H9 (cell line): ENCODE results near the gene TIGD6. TPM values are rescaled to one million over a fixed set of nuclear protein-coding genes. Genes with fewer than 3 reads are reported as not detected.

Experiments
- DNase-seq: peaks from one replicate; pipeline ENCODE4 v3.0.0-alpha.2; 2017
- H2AFZ ChIP-seq: one replicate; pipeline ENCODE4 v1.6.1; 2013; ENCODE audit warnings: mild to moderate bottlenecking, low read length, control low read depth, moderate library complexity
- H2AK5ac ChIP-seq: 2 replicates; pipeline ENCODE4 v1.6.1; 2013; ENCODE audit warnings: low read length, control low read depth, mixed read lengths; ENCODE audit not compliant: insufficient read length
- H2BK120ac ChIP-seq: one replicate; pipeline ENCODE4 v1.6.1; 2013; ENCODE audit warnings: low read depth, mild to moderate bottlenecking, low read length, control low read depth, inconsistent platforms; ENCODE audit not compliant: poor library complexity, severe bottlenecking
- H2BK12ac ChIP-seq: 2 replicates; pipeline ENCODE4 v1.6.1; 2013; ENCODE audit warnings: low read length, control low read depth, mixed read lengths, low read depth; ENCODE audit not compliant: insufficient read length
- H2BK15ac ChIP-seq: 2 replicates; pipeline ENCODE4 v1.6.1; 2013; ENCODE audit warnings: low read depth, low read length, control low read depth
- H2BK20ac ChIP-seq: one replicate; pipeline ENCODE4 v1.6.1; 2013; ENCODE audit warnings: low read depth, mild to moderate bottlenecking, low read length, control low read depth, inconsistent platforms; ENCODE audit not compliant: poor library complexity, severe bottlenecking
- H2BK5ac ChIP-seq: 2 replicates; pipeline ENCODE4 v1.6.1; 2013; ENCODE audit warnings: low read length, control low read depth, mixed read lengths; ENCODE audit not compliant: insufficient read length
- H3K14ac ChIP-seq: 2 replicates; pipeline ENCODE4 v1.6.1; 2013; ENCODE audit warnings: low read length, control low read depth; ENCODE audit not compliant: insufficient read depth
- H3K18ac ChIP-seq: 2 replicates; pipeline ENCODE4 v1.6.1; 2013; ENCODE audit warnings: low read depth, mild to moderate bottlenecking, mixed read lengths, low read length, control low read depth; ENCODE audit not compliant: insufficient read length
- H3K23ac ChIP-seq: 2 replicates; pipeline ENCODE4 v1.6.1; 2013; ENCODE audit warnings: low read length, control low read depth, mixed read lengths, low read depth; ENCODE audit not compliant: insufficient read length
- H3K23me2 ChIP-seq: 2 replicates; pipeline ENCODE4 v1.6.1; 2013; ENCODE audit warnings: low read depth, mild to moderate bottlenecking, mixed read lengths, low read length, control low read depth; ENCODE audit not compliant: insufficient read length, poor library complexity, severe bottlenecking
- H3K27ac ChIP-seq: 2 replicates; pipeline ENCODE4 v1.5.1; 2013; ENCODE audit warnings: low read length, control low read depth, mixed read lengths, low read depth; ENCODE audit not compliant: insufficient read length
- H3K27me3 ChIP-seq: 2 replicates; pipeline ENCODE4 v1.6.1; 2013; ENCODE audit warnings: low read length, control low read depth, inconsistent platforms; ENCODE audit not compliant: insufficient read depth
- H3K4ac ChIP-seq: 2 replicates; pipeline ENCODE4 v1.6.1; 2013; ENCODE audit warnings: low read depth, mild to moderate bottlenecking, control low read depth, inconsistent platforms, low read length, moderate library complexity
- H3K4me1 ChIP-seq: 2 replicates; pipeline ENCODE4 v1.6.1; 2013; ENCODE audit warnings: low read length, control low read depth, inconsistent platforms; ENCODE audit not compliant: insufficient read depth
- H3K4me2 ChIP-seq: 2 replicates; pipeline ENCODE4 v1.6.1; 2013; ENCODE audit warnings: low read length, control low read depth, mixed read lengths; ENCODE audit not compliant: insufficient read length, insufficient read depth
- H3K56ac ChIP-seq: 2 replicates; pipeline ENCODE4 v1.6.1; 2013; ENCODE audit warnings: low read depth, mild to moderate bottlenecking, mixed read lengths, low read length, control low read depth; ENCODE audit not compliant: insufficient read length
- H3K79me1 ChIP-seq: 2 replicates; pipeline ENCODE4 v1.6.1; 2013; ENCODE audit warnings: low read depth, mild to moderate bottlenecking, moderate library complexity, low read length, control low read depth, inconsistent platforms; ENCODE audit not compliant: insufficient read depth, poor library complexity, severe bottlenecking
- H3K79me2 ChIP-seq: 2 replicates; pipeline ENCODE4 v1.6.1; 2013; ENCODE audit warnings: low read length, control low read depth, inconsistent platforms; ENCODE audit not compliant: insufficient read depth
- H3K9ac ChIP-seq: 2 replicates; pipeline ENCODE4 v1.6.1; 2013; ENCODE audit warnings: low read length, control low read depth, mixed read lengths; ENCODE audit not compliant: insufficient read length; ENCODE audit errors: extremely low read depth
- H3K9me3 ChIP-seq: one replicate; pipeline ENCODE4 v1.6.1; 2013; ENCODE audit warnings: low read depth, low read length, inconsistent platforms; ENCODE audit not compliant: control insufficient read depth
- H3T11ph ChIP-seq: one replicate; pipeline ENCODE4 v1.6.1; 2013; ENCODE audit warnings: mild to moderate bottlenecking, low read length, control low read depth, inconsistent platforms
- H4K20me1 ChIP-seq: one replicate; pipeline ENCODE4 v1.6.1; 2013; ENCODE audit not compliant: control insufficient read depth, insufficient read length, insufficient read depth
- H4K5ac ChIP-seq: 2 replicates; pipeline ENCODE4 v1.6.1; 2013; ENCODE audit warnings: low read depth, mild to moderate bottlenecking, mixed read lengths, low read length, control low read depth; ENCODE audit not compliant: insufficient read length
- H4K8ac ChIP-seq: replicated peaks from 2 replicates; pipeline ENCODE4 v1.6.1; 2013; ENCODE audit warnings: low read length, control low read depth, mixed read lengths, low read depth; ENCODE audit not compliant: insufficient read length
- H4K91ac ChIP-seq: 2 replicates; pipeline ENCODE4 v1.6.1; 2013; ENCODE audit warnings: low read depth, mild to moderate bottlenecking, moderate library complexity, mixed read lengths, low read length, control low read depth; ENCODE audit not compliant: insufficient read length
- H3K27ac Mint-ChIP-seq, 3 experiments: 2 replicates in 2 of 3; 3 replicates in 1 of 3; pipeline ENCODE4 v1.8.0; 2020 to 2021; ENCODE audit warnings: mixed read lengths in 3 of 3, mild to moderate bottlenecking in 1 of 3, moderate library complexity in 1 of 3
- H3K27me3 Mint-ChIP-seq: 2 replicates; pipeline ENCODE4 v1.8.0; 2021; ENCODE audit warnings: low read depth, mild to moderate bottlenecking, moderate library complexity, mixed read lengths
- H3K36me3 Mint-ChIP-seq, 3 experiments: 2 replicates in 2 of 3; 3 replicates in 1 of 3; pipeline ENCODE4 v1.8.0; 2020 to 2021; ENCODE audit warnings: low read depth in 3 of 3, mixed read lengths in 3 of 3; ENCODE audit not compliant: insufficient read depth in 1 of 3
- H3K4me1 Mint-ChIP-seq, 2 experiments: 2 replicates each; pipeline ENCODE4 v1.8.0; 2020; ENCODE audit warnings: mixed read lengths in 2 of 2
- H3K4me3 Mint-ChIP-seq, 2 experiments: 2 replicates in 1 of 2; 3 replicates in 1 of 2; pipeline ENCODE4 v1.8.0; 2020 to 2021; ENCODE audit warnings: mild to moderate bottlenecking in 2 of 2, mixed read lengths in 2 of 2, moderate library complexity in 1 of 2
- H3K9me3 Mint-ChIP-seq, 2 experiments: 2 replicates in 1 of 2; 3 replicates in 1 of 2; pipeline ENCODE4 v1.8.0; 2020; ENCODE audit warnings: mild to moderate bottlenecking in 2 of 2, mixed read lengths in 2 of 2, moderate library complexity in 1 of 2
- WGBS: extraction: QIAGEN DNeasy Blood & Tissue Kit; methylation state at CpG from one replicate; pipeline ENCODE4 v1.1.7; 2013; ENCODE audit warnings: missing lambda C conversion rate, low lambda C conversion rate, mixed read lengths; ENCODE audit not compliant: insufficient read length; ENCODE audit errors: extremely low coverage; 5-methylcytosine and 5-hydroxymethylcytosine counted together
- total RNA-seq: library from RNA; stranded (reverse); gene quantifications from 2 replicates; pipeline ENCODE4 v1.2.1, GENCODE V29; 2021
- TF ChIP-seq, protein P1 (sequence below): fragments of 200-600 bp; sonication (generic); conservative IDR thresholded peaks from 3 replicates; pipeline ENCODE4 v1.8.0; 2021; ENCODE audit warnings: antibody characterized with exemption, mild to moderate bottlenecking

The TIGD6 gene
- total RNA-seq, 1 experiment from 2014 or later: 1.8 TPM

DNA sequence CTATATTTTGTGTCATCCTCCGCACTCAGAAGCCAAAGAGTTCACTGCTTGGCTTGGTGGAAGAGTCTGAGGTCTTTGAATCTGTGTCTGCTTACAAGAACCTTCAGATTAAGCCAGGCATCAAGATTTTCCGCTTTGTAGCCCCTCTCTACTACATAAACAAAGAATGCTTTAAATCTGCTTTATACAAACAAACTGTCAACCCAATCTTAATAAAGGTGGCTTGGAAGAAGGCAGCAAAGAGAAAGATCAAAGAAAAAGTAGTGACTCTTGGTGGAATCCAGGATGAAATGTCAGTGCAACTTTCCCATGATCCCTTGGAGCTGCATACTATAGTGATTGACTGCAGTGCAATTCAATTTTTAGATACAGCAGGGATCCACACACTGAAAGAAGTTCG lies 19.2 kb downstream of the TIGD6 start:
- Histone ChIP-seq H2BK12ac (no peak overlapping the region), H3K79me1 (no peaks in the 10 kb centered on the region), H4K91ac (no peak overlapping the region), H2BK120ac (no peak overlapping the region), H3K4me2 (no peak overlapping the region), H3K4me1 (no peaks in the 10 kb centered on the region), H2BK20ac (no peak overlapping the region), H3K14ac (no peak overlapping the region), H3T11ph (no peak overlapping the region), H3K18ac (no peak overlapping the region), H3K23ac (no peak overlapping the region), H3K56ac (no peak overlapping the region), H4K20me1 (no peaks in the 10 kb centered on the region), H3K23me2 (no peaks in the 10 kb centered on the region), H3K9me3 (no peaks in the 10 kb centered on the region), H2AFZ (no peak overlapping the region), H3K4ac (no peak overlapping the region), H2BK5ac (no peak overlapping the region), H4K5ac (no peak overlapping the region), H3K27me3 (no peaks in the 10 kb centered on the region), H3K79me2 (0 out of 2 replicates have a peak, but pooled peaks cover 2% of the 10 kb centered on the region), H2AK5ac (no peak overlapping the region), H3K27ac (no peak overlapping the region), H4K8ac (no peak overlapping the region), H3K9ac (no peak overlapping the region), H2BK15ac (no peak overlapping the region)
- H3K4me3 Mint-ChIP-seq: no peak overlapping the region
- TF ChIP-seq, protein P1, sequence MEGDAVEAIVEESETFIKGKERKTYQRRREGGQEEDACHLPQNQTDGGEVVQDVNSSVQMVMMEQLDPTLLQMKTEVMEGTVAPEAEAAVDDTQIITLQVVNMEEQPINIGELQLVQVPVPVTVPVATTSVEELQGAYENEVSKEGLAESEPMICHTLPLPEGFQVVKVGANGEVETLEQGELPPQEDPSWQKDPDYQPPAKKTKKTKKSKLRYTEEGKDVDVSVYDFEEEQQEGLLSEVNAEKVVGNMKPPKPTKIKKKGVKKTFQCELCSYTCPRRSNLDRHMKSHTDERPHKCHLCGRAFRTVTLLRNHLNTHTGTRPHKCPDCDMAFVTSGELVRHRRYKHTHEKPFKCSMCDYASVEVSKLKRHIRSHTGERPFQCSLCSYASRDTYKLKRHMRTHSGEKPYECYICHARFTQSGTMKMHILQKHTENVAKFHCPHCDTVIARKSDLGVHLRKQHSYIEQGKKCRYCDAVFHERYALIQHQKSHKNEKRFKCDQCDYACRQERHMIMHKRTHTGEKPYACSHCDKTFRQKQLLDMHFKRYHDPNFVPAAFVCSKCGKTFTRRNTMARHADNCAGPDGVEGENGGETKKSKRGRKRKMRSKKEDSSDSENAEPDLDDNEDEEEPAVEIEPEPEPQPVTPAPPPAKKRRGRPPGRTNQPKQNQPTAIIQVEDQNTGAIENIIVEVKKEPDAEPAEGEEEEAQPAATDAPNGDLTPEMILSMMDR: no peak
- peaks cover 0 to 8% of the 10 kb centered on the region in 2 experiments; a peak in 2 of 4 replicates for H3K4me1 Mint-ChIP-seq
- H3K9me3 Mint-ChIP-seq: no peaks in the 10 kb centered on the region
- WGBS: no CpG with 5 or more reads among the region's 3 CpGs
- H3K27ac Mint-ChIP-seq: no peak overlapping the region
- DNase-seq: no peak
- no peaks in the 10 kb centered on the region for H3K27me3 Mint-ChIP-seq
- H3K36me3 Mint-ChIP-seq: peaks cover 0 to 5% (median 0%) of the 10 kb centered on the region in 3 experiments; a peak in 3 of 7 replicates
